ENCODE results near the gene TOX3. TPM values are rescaled to one million over a fixed set of nuclear protein-coding genes. Genes with fewer than 3 reads are reported as not detected.

The TOX3 gene
- total and polyA plus RNA-seq, 4 donors: 1.3 to 3.5 (median 2.4) TPM

GRCh38 chr16:52408191-52408845, 138.6 kb downstream of the TOX3 start:
- H3K9ac ChIP-seq (ENCODE audit: low read depth in 1 of 2, low read length in 2 of 2): no peak overlapping the region
- peak overlapping the region in 1 of 2 donors; percentile 61 for H3K27ac ChIP-seq (ENCODE audit: low read depth in 1 of 2, low read length in 2 of 2)
- TF ChIP-seq GABPA (IDR thresholded peaks at IDR 0.05 in 1 of 2, conservative IDR thresholded peaks at IDR 0.05 in 1 of 2) (peak; percentile 42 to 52), SP1 (IDR thresholded peaks at IDR 0.05) (peak; percentile 75), ZBTB33 (IDR thresholded peaks at IDR 0.05) (peak; percentile 87), EGR1 (IDR thresholded peaks at IDR 0.05; ENCODE audit: low read depth in 2 of 2) (no peak), FOXA1 (IDR thresholded peaks at IDR 0.05) (peak; percentile 78), CTCF (IDR thresholded peaks at IDR 0.05; ENCODE audit: low read depth, low read length, missing input control) (no peak), ATF3 (IDR thresholded peaks at IDR 0.05) (peak; percentile 97), NR2F2 (IDR thresholded peaks at IDR 0.05) (peak; percentile 40), YY1 (IDR thresholded peaks at IDR 0.05) (peak; percentile 83), MAX (IDR thresholded peaks at IDR 0.05) (peak; percentile 74), JUND (IDR thresholded peaks at IDR 0.05) (peak; percentile 97 to 98), REST (IDR thresholded peaks at IDR 0.05) (peak; percentile 50), RXRA (IDR thresholded peaks at IDR 0.05) (peak; percentile 88 to 94), TAF1 (conservative IDR thresholded peaks at IDR 0.05) (no peak), FOXA2 (IDR thresholded peaks at IDR 0.05) (peak; percentile 92), HNF4A (conservative IDR thresholded peaks at IDR 0.05) (peak; percentile 93 to 95), HNF4G (IDR thresholded peaks at IDR 0.05) (peak; percentile 73), RAD21 (IDR thresholded peaks at IDR 0.05) (peak; percentile 56 to 63)
- H3K9me3 ChIP-seq (ENCODE audit: control insufficient read depth in 4 of 4, low read length in 3 of 4): no peaks in the 10 kb centered on the region
- peak; percentile 32 for DNase-seq (ENCODE audit: low spot score)
- H3K36me3 ChIP-seq (ENCODE audit: control insufficient read depth in 4 of 4, insufficient read depth in 3 of 4, low read depth in 1 of 4, low read length in 3 of 4): no peaks in the 10 kb centered on the region
- WGBS: 80% methylated on average over 1 of the region's 1 CpG
- H3K4me1 ChIP-seq (ENCODE audit: control insufficient read depth in 4 of 4, insufficient read depth in 4 of 4, low read length in 3 of 4): peaks cover 2 to 12% (median 7%) of the 10 kb centered on the region in 4 donors
- no peak overlapping the region for H3K4me3 ChIP-seq (ENCODE audit: low read depth in 1 of 3, low read length in 3 of 3)
- H3K27me3 ChIP-seq (ENCODE audit: control insufficient read depth in 4 of 4, insufficient read depth in 4 of 4, low read length in 3 of 4): no peaks in the 10 kb centered on the region

Data from liver (tissue), 9 donors.